Activated CD4-positive, alpha-beta memory T cell treated with anti-CD3 and anti-CD28 coated beads for 36 hours (primary cell): ENCODE results near the gene B4GALT3. TPM values are rescaled to one million over a fixed set of nuclear protein-coding genes. Genes with fewer than 3 reads are reported as not detected.
"Not testable (repeated sequence)": the region's sequence is repeated elsewhere in the genome, so short reads cannot be mapped to it uniquely, and the experiment has no call there.

ENCODE experiments used
- CTCF ChIA-PET: fragments of 350-600 bp; sonication (Branson Sonifier 250); formaldehyde crosslinking; loops from one replicate; lab custom pipeline; 2021; ENCODE audit warnings: antibody characterized with exemption, inconsistent platforms; lab: Charles Lee
- POLR2A ChIA-PET: fragments of 350-600 bp; sonication (Branson Sonifier 250); formaldehyde crosslinking; loops from one replicate; lab custom pipeline; 2021; ENCODE audit warnings: antibody characterized with exemption; lab: Charles Lee
- DNase-seq: peaks from one replicate; pipeline ENCODE4 v3.0.0-alpha.2; 2020
- H3K27ac Mint-ChIP-seq: one replicate; pipeline ENCODE4 v1.8.0; 2021; ENCODE audit warnings: mixed read lengths
- H3K27me3 Mint-ChIP-seq: one replicate; pipeline ENCODE4 v1.8.0; 2021; ENCODE audit warnings: mixed read lengths
- H3K36me3 Mint-ChIP-seq: one replicate; pipeline ENCODE4 v1.8.0; 2021; ENCODE audit warnings: mixed read lengths
- H3K4me1 Mint-ChIP-seq: one replicate; pipeline ENCODE4 v1.8.0; 2021; ENCODE audit warnings: low read depth, mixed read lengths
- H3K4me3 Mint-ChIP-seq: one replicate; pipeline ENCODE4 v1.8.0; 2021; ENCODE audit warnings: mild to moderate bottlenecking, mixed read lengths
- H3K9me3 Mint-ChIP-seq: one replicate; pipeline ENCODE4 v1.8.0; 2021; ENCODE audit warnings: mixed read lengths
- intact Hi-C: fragments of 100-400 bp; cut with micrococcal nuclease; formaldehyde crosslinking; loops from one replicate; pipeline ENCODE4 v1.15.1; 2023
- total RNA-seq, 2 experiments: library from RNA; stranded (reverse); gene quantifications; one replicate each; pipeline ENCODE4 v1.2.3, GENCODE V29; 2021

The B4GALT3 gene
- total RNA-seq: 10 to 100 TPM; 46.3 to 50.9 TPM

DNA sequence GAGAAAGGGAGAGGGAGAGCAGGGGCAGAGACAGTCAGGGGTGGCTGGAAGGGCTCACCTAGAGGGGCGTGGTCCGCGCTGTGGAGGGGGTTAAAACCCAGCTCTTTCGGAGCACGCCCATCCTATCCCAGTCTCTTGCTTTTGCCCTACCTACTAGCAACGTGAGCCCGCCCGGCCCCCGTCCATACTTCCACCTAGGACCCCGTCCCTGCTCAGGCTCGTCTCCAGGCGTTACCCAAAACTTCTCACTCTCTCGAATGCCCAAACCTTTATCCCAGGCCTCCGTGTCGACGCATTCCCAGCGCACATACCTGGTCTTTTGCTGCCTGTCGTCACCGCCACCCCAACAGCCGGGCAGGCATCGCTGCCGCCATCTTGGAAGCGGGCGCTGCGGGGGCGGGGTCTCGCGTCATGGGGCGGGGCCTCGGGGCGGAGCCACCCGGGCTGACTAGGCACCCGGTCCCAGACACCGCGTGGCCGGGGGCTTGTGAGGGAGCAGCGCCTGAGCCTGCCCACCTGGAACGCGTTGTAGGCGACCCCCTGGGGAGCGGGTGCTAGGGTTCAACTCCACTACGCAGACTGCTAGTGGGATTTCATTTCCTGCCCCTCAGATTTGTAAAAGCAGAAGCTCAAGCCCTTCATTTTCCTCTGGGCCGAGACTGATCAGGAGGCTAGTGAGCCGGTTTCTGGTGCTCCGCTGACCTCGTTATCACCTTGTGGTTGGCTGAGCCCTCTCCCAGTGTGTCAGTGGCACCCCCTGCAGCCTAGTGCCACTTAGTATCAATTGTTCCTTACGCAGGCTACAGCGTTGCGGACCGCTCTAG is at the start of gene B4GALT3:
Gene B4GALT3, minus strand, starts transcription at position 396 of the 824 bp plus-strand sequence. CDS start 1,447 bp downstream, outside the sequence.
- no peaks in the 10 kb centered on the region for H3K27me3 Mint-ChIP-seq
- CTCF ChIA-PET: interaction anchor here (1.0 to 2.9 kb wide), 5 partner anchors 12 to 49 kb away, joined by 3 to 19 read pairs (median 7); partner anchors contain the start of genes PPOX, TOMM40L and UFC1
- POLR2A ChIA-PET: interaction anchor here (0.6 to 3.7 kb wide), 6 partner anchors 11 to 48 kb away, joined by 3 to 41 read pairs (median 5); partner anchors contain the start of genes NDUFS2, PPOX and UFC1
- DNase-seq: peak; percentile 97
- H3K9me3 Mint-ChIP-seq: no peaks in the 10 kb centered on the region
- peaks cover 17% of the 10 kb centered on the region for H3K36me3 Mint-ChIP-seq
- H3K4me1 Mint-ChIP-seq: peaks cover 58% of the 10 kb centered on the region
- H3K4me3 Mint-ChIP-seq: peak within 1 kb of the TSS; percentile 100
- intact Hi-C loops: no loop called here
- peak within 1 kb of the TSS; percentile 97 for H3K27ac Mint-ChIP-seq

DNA sequence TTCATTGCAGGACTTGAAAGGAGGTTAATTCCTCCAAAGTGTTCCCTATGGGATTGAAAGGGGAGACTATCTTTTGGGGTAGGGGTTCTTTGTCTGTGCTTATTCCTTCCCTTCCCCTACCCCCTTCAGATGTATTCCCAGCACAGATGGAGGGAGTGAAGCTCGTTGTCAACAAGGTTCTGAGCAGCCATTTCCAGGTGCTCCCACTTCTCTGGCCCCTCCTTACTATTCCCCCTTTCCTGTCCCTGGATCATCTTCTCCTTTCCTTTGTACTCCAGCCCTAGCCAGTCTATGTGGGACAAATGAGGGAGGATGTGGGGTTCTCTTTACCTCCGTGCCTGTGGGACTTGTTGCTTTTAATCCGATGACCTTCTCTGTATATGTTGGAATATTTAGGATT is 49.5 kb upstream of the B4GALT3 start:
- CTCF ChIA-PET: interaction anchor here (0.6 to 11.6 kb wide), 26 partner anchors 9 to 162 kb away, joined by 3 to 213 read pairs (median 11); partner anchors contain the start of genes ADAMTS4, ARHGAP30, B4GALT3 and CFAP126
- POLR2A ChIA-PET: interaction anchor here (1.3 to 2.3 kb wide), 2 partner anchors 24 to 79 kb away, joined by 3 to 20 read pairs; partner anchors contain the start of gene NDUFS2
- Mint-ChIP-seq H3K36me3 (peaks cover 14% of the 10 kb centered on the region), H3K27ac (peak overlapping the region; percentile 67), H3K4me1 (peaks cover 23% of the 10 kb centered on the region), H3K4me3 (peak overlapping the region; percentile 100), H3K9me3 (no peaks in the 10 kb centered on the region), H3K27me3 (no peaks in the 10 kb centered on the region)
- intact Hi-C loops: loop anchor here (1.0 kb wide), 3 partner anchors 65 to 160 kb away; no protein-coding TSS in a partner anchor
- DNase-seq: no peak

DNA sequence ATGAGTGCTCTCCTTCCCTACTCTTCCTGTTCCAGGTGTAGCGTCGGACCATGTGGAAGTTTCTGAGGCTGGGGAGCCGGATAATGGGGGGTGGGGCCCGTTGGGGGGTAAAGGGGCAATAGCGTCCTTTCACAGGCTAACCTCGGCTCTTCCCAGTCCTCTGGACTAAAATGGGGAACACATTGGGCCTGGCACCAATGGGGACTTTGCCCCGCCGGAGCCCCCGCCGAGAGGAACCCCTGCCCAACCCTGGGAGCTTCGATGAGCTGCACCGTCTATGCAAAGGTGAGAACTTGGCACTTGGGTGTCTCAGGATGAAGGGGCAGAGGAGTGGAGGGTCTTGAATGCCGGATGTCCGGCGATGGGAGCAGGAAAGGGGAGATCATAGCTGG is 49.0 kb upstream of the B4GALT3 start:
- Mint-ChIP-seq H3K27ac (peak overlapping the region; percentile 86), H3K4me3 (peak overlapping the region; percentile 100), H3K27me3 (no peaks in the 10 kb centered on the region), H3K4me1 (peaks cover 23% of the 10 kb centered on the region), H3K9me3 (no peaks in the 10 kb centered on the region), H3K36me3 (peaks cover 14% of the 10 kb centered on the region)
- intact Hi-C loops: no loop called here
- CTCF ChIA-PET: interaction anchor here (0.6 to 11.6 kb wide), 36 partner anchors 8 to 179 kb away, joined by 3 to 213 read pairs (median 9); partner anchors contain the start of genes ADAMTS4, ARHGAP30, B4GALT3 and CFAP126
- POLR2A ChIA-PET: interaction anchor here (0.8 to 2.3 kb wide), 10 partner anchors 15 to 174 kb away, joined by 3 to 20 read pairs (median 4); partner anchors contain the start of genes NDUFS2, NIT1, PFDN2 and PPOX
- peak; percentile 19 for DNase-seq

DNA sequence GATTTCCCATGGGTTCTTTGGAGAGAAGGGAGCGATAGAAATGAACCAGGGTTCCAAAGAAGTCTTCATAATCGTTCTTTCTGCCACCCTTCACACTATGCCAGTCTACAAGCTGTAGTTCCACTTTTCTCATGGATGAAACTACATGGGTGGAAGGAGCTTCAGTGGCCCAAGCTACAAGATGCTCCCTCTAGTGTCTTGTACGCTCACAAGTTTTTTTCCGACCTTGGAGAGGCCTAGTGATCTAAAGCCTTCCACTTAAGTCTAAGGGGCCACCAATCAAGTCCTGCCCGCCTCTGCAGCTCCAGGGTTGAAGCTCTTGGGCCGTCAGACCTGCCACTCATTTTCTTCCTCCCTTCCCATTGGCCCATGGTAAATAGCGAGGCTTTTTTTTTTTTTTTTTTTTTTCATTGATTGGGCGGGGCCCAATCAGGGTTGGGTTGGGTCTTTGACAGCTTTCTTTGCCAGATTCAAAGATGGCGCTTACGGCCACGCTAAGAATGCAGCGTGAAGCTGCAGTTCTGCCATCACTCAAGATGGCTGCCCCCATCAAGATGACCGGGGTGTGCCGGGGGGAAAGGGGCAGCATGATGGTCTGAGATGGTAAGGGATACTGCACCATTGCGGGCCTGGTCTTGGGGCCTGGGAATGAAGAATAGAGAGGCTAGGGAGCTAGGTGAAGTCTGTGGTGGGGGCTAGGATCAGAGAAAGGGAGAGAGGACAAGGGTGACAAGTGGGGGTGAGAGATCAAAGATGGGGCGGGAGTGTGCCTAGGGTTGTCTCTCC is 48.4 kb upstream of the B4GALT3 start, which contains the start of gene TOMM40L:
Gene TOMM40L, plus strand, starts transcription at position 527 of the 786 bp plus-strand sequence. CDS start 430 bp downstream, outside the sequence.
- Mint-ChIP-seq H3K27ac (peak within 1 kb of the TSS; percentile 86), H3K9me3 (no peaks in the 10 kb centered on the region), H3K27me3 (no peaks in the 10 kb centered on the region), H3K4me1 (peaks cover 23% of the 10 kb centered on the region), H3K4me3 (peak within 1 kb of the TSS; percentile 100), H3K36me3 (peaks cover 14% of the 10 kb centered on the region)
- ChIA-PET CTCF (interaction anchor here (0.5 to 11.6 kb wide), 35 partner anchors 9 to 215 kb away, joined by 3 to 213 read pairs (median 9); partner anchors contain the start of genes ADAMTS4, B4GALT3, CFAP126 and DEDD), POLR2A (interaction anchor here (0.5 to 2.3 kb wide), 19 partner anchors 11 to 174 kb away, joined by 3 to 20 read pairs (median 4); partner anchors contain the start of genes NDUFS2, NIT1, PFDN2 and PPOX)
- intact Hi-C loops: loop anchor here (1.0 kb wide), 7 partner anchors 15 to 89 kb away; partner anchors contain the start of genes NDUFS2, PPOX and SDHC
- DNase-seq: peak; percentile 92

DNA sequence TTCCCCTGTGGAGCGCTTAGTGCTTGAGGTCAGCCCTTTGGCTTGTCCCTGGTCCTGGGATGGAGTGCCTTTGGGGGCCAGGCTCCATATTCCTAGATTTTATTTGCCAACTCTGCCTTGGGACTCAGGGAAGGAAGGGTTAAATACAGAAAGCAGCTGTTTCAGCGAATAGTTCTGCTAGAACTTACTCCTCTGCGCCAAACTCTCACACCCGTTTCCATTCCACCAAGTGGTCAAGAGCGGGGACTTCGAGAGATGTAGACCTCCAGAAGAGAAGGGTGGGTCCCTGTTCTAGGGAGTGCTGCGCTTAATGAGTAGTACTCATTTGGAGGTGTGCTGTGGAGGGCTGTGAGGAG is 47.8 kb upstream of the B4GALT3 start:
- intact Hi-C loops: loop anchor here (1.0 kb wide), 7 partner anchors 15 to 89 kb away; partner anchors contain the start of genes NDUFS2, PPOX and SDHC
- DNase-seq: no peak
- peaks cover 14% of the 10 kb centered on the region for H3K36me3 Mint-ChIP-seq
- POLR2A ChIA-PET: interaction anchor here (0.5 to 2.3 kb wide), 17 partner anchors 11 to 175 kb away, joined by 3 to 20 read pairs (median 4); partner anchors contain the start of genes NDUFS2, NIT1, PFDN2 and PPOX
- peaks cover 23% of the 10 kb centered on the region for H3K4me1 Mint-ChIP-seq
- H3K27ac Mint-ChIP-seq: peak overlapping the region; percentile 86
- CTCF ChIA-PET: interaction anchor here (0.5 to 11.6 kb wide), 29 partner anchors 8 to 215 kb away, joined by 3 to 213 read pairs (median 14); partner anchors contain the start of genes ADAMTS4, B4GALT3, CFAP126 and DEDD
- no peaks in the 10 kb centered on the region for H3K9me3 Mint-ChIP-seq
- no peak overlapping the region for H3K4me3 Mint-ChIP-seq
- H3K27me3 Mint-ChIP-seq: no peaks in the 10 kb centered on the region

DNA sequence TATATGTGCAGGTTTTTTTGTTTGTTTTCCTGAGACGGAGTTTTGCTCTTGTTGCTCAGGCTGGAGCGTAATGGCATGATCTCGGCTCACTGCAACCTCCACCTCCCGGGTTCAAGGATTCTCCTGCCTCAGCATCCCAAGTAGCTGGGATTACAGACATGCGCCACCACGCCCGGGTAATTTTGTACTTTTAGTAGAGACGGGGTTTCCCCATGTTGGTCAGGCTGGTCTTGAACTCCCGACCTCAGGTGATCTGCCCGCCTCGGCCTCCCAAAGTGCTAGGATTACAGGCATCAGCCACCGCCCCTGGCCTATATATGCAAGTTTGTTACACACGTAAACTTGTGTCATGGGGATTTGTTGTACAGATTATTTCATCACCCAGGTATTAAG is 47.4 kb upstream of the B4GALT3 start:
- H3K4me1 Mint-ChIP-seq: peaks cover 23% of the 10 kb centered on the region
- not testable (repeated sequence) for H3K9me3 Mint-ChIP-seq, H3K27me3 Mint-ChIP-seq, DNase-seq, H3K4me3 Mint-ChIP-seq
- ChIA-PET POLR2A (interaction anchor here (1.7 to 2.3 kb wide), 2 partner anchors 14 to 22 kb away, joined by 6 to 20 read pairs; partner anchors contain the start of gene NDUFS2), CTCF (interaction anchor here (1.3 to 11.6 kb wide), 13 partner anchors 8 to 216 kb away, joined by 4 to 213 read pairs (median 17); partner anchors contain the start of genes ADAMTS4 and NDUFS2)
- H3K36me3 Mint-ChIP-seq: peaks cover 14% of the 10 kb centered on the region
- intact Hi-C loops: loop anchor here (1.0 kb wide), 7 partner anchors 14 to 90 kb away; partner anchors contain the start of genes NDUFS2, PPOX and SDHC
- H3K27ac Mint-ChIP-seq: peak overlapping the region; percentile 86

DNA sequence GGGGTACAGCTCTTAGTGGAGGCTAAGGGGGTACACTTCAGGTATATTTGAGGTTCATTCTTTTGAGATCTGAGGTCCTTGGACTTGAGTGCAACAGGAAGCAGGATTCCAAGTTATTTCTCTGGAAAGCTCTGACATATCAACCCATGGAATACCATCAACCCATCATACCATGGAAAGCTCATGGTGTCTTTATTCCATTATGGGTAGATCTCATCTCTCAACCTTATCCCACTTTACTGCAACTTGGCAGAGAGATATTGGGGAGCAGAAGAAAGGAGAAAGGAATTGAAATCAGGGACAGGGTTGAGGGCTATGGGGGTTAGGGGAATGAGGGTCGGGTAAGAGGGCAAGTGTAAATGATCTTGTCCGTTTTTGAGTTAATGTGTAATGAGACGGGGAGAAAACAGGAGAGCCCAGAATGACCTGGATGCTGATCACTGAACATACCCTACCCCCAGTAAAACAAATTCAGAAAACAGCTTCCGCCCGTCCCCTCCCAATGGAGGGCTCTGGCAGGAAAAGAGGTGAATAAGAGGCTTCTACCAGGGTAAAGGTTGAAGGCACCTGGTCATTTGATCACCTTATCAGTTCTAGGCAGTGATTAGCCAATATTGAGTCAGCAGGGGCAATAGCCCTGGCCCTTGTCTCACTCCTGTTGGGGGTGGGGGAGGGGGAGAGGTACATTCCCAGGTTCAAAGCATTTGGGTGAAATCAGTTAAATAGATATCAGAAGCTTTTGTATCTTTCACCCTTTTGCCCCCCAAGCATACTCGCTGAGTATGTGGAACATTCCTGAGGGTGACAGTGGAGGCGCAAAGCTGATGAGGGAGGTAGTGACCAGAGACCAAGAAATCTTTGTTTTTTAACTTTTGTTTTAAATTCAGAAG is 46.7 kb upstream of the B4GALT3 start:
- intact Hi-C loops: no loop called here
- POLR2A ChIA-PET: interaction anchor here (0.7 kb wide), 1 partner anchor 22 kb away, joined by 3 read pairs; the partner anchor contains the start of gene NDUFS2
- H3K4me1 Mint-ChIP-seq: peaks cover 26% of the 10 kb centered on the region

DNA sequence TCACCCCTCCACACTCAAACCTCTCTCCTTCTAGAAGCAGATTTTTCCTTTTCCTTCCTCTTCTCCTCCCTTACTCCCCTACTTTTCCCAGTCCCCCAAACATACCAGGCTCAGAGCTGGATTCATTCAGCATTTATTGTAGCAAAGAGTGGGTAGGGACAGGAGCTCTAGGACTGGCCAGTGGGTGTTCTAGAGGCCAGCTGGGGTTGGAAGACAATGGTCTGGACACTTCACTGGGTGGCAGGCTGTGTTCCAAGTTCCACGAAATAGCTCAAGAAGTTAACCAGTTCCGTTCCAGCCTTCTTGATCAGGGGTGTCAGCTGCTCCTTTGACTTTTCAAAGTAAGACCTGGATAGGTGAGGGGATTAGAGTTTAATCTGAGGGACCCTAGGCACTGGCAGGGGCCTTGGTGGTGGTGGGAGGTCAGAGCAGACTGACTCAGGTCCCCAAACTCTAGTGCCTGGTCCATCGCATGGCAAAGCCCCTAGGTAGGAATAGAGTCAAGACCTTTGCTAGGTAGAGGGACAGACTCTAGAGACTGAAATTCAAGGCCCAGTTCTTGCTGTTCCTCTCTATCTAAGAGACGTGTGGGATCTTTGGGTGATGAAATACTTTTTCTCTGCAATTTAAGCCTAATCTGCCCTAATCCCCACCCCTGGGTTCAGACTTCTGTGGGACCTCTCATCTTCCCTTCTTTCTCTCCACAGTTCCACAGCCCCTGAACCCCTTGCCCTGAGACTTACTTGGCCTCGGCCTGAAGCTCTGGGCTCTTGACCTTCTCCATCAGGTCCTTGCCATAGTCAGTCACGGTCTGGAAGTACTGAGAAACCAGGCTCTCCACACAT is 45.1 kb upstream of the B4GALT3 start:
- intact Hi-C loops: no loop called here
- POLR2A ChIA-PET: no interaction called here
- H3K27me3 Mint-ChIP-seq: no peaks in the 10 kb centered on the region
- DNase-seq: no peak
- CTCF ChIA-PET: interaction anchor here (0.8 to 11.6 kb wide), 9 partner anchors 12 to 167 kb away, joined by 3 to 213 read pairs (median 3); partner anchors contain the start of gene PPOX
- H3K9me3 Mint-ChIP-seq: no peaks in the 10 kb centered on the region
- H3K36me3 Mint-ChIP-seq: peaks cover under 1% of the 10 kb centered on the region
- no peak overlapping the region for H3K27ac Mint-ChIP-seq
- H3K4me1 Mint-ChIP-seq: peaks cover 33% of the 10 kb centered on the region
- no peak overlapping the region for H3K4me3 Mint-ChIP-seq

More for the DNA sequence above, 46.7 kb upstream of the B4GALT3 start:
- Mint-ChIP-seq H3K27ac (no peak overlapping the region), H3K36me3 (peaks cover 14% of the 10 kb centered on the region), H3K4me3 (no peak overlapping the region), H3K9me3 (no peaks in the 10 kb centered on the region), H3K27me3 (no peaks in the 10 kb centered on the region)
- DNase-seq: no peak
- CTCF ChIA-PET: interaction anchor here (0.5 to 11.6 kb wide), 9 partner anchors 7 to 158 kb away, joined by 3 to 213 read pairs (median 69); partner anchors contain the start of gene NDUFS2

DNA sequence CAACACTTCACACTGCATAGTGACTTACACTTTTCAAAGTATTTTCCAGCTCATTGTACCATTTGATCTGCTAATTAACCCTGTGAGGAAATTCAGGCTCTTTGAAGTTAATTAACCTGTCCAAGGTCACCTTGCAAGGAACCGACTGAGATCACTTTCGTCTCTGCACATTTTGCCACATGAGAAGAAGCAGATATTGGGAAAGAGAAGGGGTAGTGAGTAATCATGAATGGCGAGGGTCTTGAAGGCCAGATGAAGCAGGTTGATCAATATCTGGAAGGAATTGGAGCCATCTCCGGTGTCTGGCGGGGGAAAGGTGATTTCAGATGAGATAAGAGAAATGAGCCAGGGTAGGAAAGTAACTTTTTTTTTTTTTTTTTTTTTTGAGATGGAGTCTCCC is 42.7 kb upstream of the B4GALT3 start:
- POLR2A ChIA-PET: interaction anchor here (0.5 to 0.8 kb wide), 2 partner anchors 18 to 71 kb away, joined by 3 read pairs; partner anchors contain the start of gene NDUFS2
- H3K4me1 Mint-ChIP-seq: peaks cover 27% of the 10 kb centered on the region
- intact Hi-C loops: no loop called here
- H3K36me3 Mint-ChIP-seq: peaks cover 3% of the 10 kb centered on the region
- no peak for DNase-seq
- no peaks in the 10 kb centered on the region for H3K27me3 Mint-ChIP-seq
- no peak overlapping the region for H3K4me3 Mint-ChIP-seq
- no peak overlapping the region for H3K27ac Mint-ChIP-seq
- no peaks in the 10 kb centered on the region for H3K9me3 Mint-ChIP-seq
- CTCF ChIA-PET: interaction anchor here (0.9 to 2.1 kb wide), 5 partner anchors 9 to 165 kb away, joined by 3 to 9 read pairs (median 3); no protein-coding TSS in a partner anchor
